IMR-90 (cell line): ENCODE data around the gene TEX2. TPM values are rescaled to one million over a fixed set of nuclear protein-coding genes. Genes with fewer than 3 reads are reported as not detected.
A peak's percentile ranks its signal among the peaks of the same experiment; 100 is the strongest.

Source experiments
- ATAC-seq: fragments of 200-7000 bp; cut with Tn5 transposase; 2 replicates; pipeline ENCODE4 v1.9.1; 2020; ENCODE audit warnings: low read depth, mild to moderate bottlenecking, moderate library complexity
- BruUV-seq: library from RNA; stranded (reverse); fragments of 400-500 nt; replicated peaks from 2 replicates; lab custom pipeline; 2021; lab: Mats Ljungman, UMichigan
- CTCF ChIA-PET: fragments of 300-600 bp; formaldehyde crosslinking; extraction: SDS; loops from one replicate; lab custom pipeline; 2021; ENCODE audit warnings: antibody characterized with exemption; lab: Yijun Ruan, JAX
- POLR2A ChIA-PET: fragments of 300-600 bp; sonication (Branson Sonifier 250); formaldehyde crosslinking; loops from one replicate; lab custom pipeline; 2022; ENCODE audit warnings: antibody characterized with exemption; ENCODE audit not compliant: unreplicated experiment; lab: Charles Lee
- DNase-seq: peaks from one replicate; pipeline ENCODE4 v3.0.0; 2013
- H2AFZ ChIP-seq: replicated peaks from 2 replicates; pipeline ENCODE3; 2013; ENCODE audit warnings: low read length, mild to moderate bottlenecking; ENCODE audit not compliant: poor library complexity
- H2AK5ac ChIP-seq: 2 replicates; pipeline ENCODE4 v1.6.1; 2013; ENCODE audit warnings: low read depth, low read length, inconsistent platforms
- H2AK9ac ChIP-seq: replicated peaks from 2 replicates; pipeline ENCODE3; 2013; ENCODE audit warnings: mild to moderate bottlenecking, low read depth, low read length, moderate library complexity; ENCODE audit not compliant: poor library complexity
- H2BK120ac ChIP-seq: 2 replicates; pipeline ENCODE4 v1.6.1; 2013; ENCODE audit warnings: low read depth, low read length, inconsistent platforms
- H2BK15ac ChIP-seq: 3 replicates; pipeline ENCODE4 v1.6.1; 2013; ENCODE audit warnings: low read depth, low read length, inconsistent platforms
- H2BK20ac ChIP-seq: 2 replicates; pipeline ENCODE4 v1.6.1; 2013; ENCODE audit warnings: low read depth, mild to moderate bottlenecking, inconsistent platforms, low read length, moderate library complexity
- H2BK5ac ChIP-seq: 2 replicates; pipeline ENCODE4 v1.6.1; 2013; ENCODE audit warnings: mild to moderate bottlenecking, low read depth, low read length, inconsistent platforms; ENCODE audit not compliant: poor library complexity, severe bottlenecking
- H3K14ac ChIP-seq: replicated peaks from 2 replicates; pipeline ENCODE4 v1.6.1; 2013; ENCODE audit warnings: low read depth, low read length, inconsistent platforms
- H3K18ac ChIP-seq: 2 replicates; pipeline ENCODE4 v1.6.1; 2013; ENCODE audit warnings: low read depth, low read length, control low read depth
- H3K23ac ChIP-seq: 2 replicates; pipeline ENCODE4 v1.6.1; 2013; ENCODE audit warnings: low read depth, low read length, inconsistent platforms
- H3K27ac ChIP-seq: 2 replicates; pipeline ENCODE4 v1.5.1; 2013; ENCODE audit warnings: mild to moderate bottlenecking, control low read depth, low read length; ENCODE audit not compliant: insufficient read depth
- H3K27me3 ChIP-seq: 2 replicates; pipeline ENCODE4 v1.6.1; 2013; ENCODE audit warnings: low read length; ENCODE audit not compliant: control insufficient read depth, insufficient read depth
- H3K36me3 ChIP-seq: 2 replicates; pipeline ENCODE4 v1.6.1; 2013; ENCODE audit warnings: low read length, mixed read lengths; ENCODE audit not compliant: control insufficient read depth, insufficient read depth
- H3K4ac ChIP-seq: 2 replicates; pipeline ENCODE4 v1.6.1; 2013; ENCODE audit warnings: low read depth, low read length, inconsistent platforms
- H3K4me1 ChIP-seq: 2 replicates; pipeline ENCODE4 v1.6.1; 2013; ENCODE audit warnings: low read length, mixed read lengths; ENCODE audit not compliant: control insufficient read depth, insufficient read depth
- H3K4me2 ChIP-seq: 2 replicates; pipeline ENCODE4 v1.6.1; 2013; ENCODE audit warnings: low read depth, mild to moderate bottlenecking, control low read depth, low read length, moderate library complexity
- H3K4me3 ChIP-seq: 2 replicates; pipeline ENCODE4 v1.5.1; 2013; ENCODE audit warnings: low read depth, mild to moderate bottlenecking, control low read depth, low read length, moderate library complexity; ENCODE audit not compliant: insufficient read depth
- H3K56ac ChIP-seq: 2 replicates; pipeline ENCODE4 v1.6.1; 2013; ENCODE audit warnings: low read length, inconsistent platforms; ENCODE audit not compliant: insufficient read depth; ENCODE audit errors: extremely low read depth
- H3K79me1 ChIP-seq, 2 experiments: 2 replicates each; pipeline ENCODE4 v1.6.1; 2013; ENCODE audit warnings: low read length in 2 of 2, inconsistent platforms in 1 of 2, low read depth in 1 of 2
- H3K9ac ChIP-seq: 2 replicates; pipeline ENCODE4 v1.6.1; 2013; ENCODE audit warnings: low read depth, low read length, control low read depth
- H3K9me1 ChIP-seq: 2 replicates; pipeline ENCODE4 v1.6.1; 2013; ENCODE audit warnings: low read length, inconsistent platforms; ENCODE audit not compliant: insufficient read depth
- H3K9me3 ChIP-seq: 2 replicates; pipeline ENCODE4 v1.6.1; 2013; ENCODE audit warnings: low read length; ENCODE audit not compliant: control insufficient read depth, insufficient read depth
- H4K20me1 ChIP-seq: 2 replicates; pipeline ENCODE4 v1.6.1; 2013; ENCODE audit warnings: low read length, inconsistent platforms; ENCODE audit not compliant: insufficient read depth
- H4K5ac ChIP-seq: 2 replicates; pipeline ENCODE4 v1.6.1; 2013; ENCODE audit warnings: mild to moderate bottlenecking, low read depth, low read length, control low read depth
- H4K8ac ChIP-seq, 2 experiments: 2 replicates each; pipeline ENCODE4 v1.6.1; 2013; ENCODE audit warnings: low read depth in 2 of 2, low read length in 2 of 2, control low read depth in 1 of 2, inconsistent platforms in 1 of 2
- H4K91ac ChIP-seq: 2 replicates; pipeline ENCODE4 v1.6.1; 2013; ENCODE audit warnings: low read depth, low read length, inconsistent platforms; ENCODE audit not compliant: insufficient read depth
- CHD1 ChIP-seq: IDR thresholded peaks from 2 replicates; pipeline ENCODE4 v1.6.1; 2012; ENCODE audit warnings: low read depth, low read length, improper control_type of control experiment
- CTCF ChIP-seq: conservative IDR thresholded peaks from 2 replicates; pipeline ENCODE4 v1.5.1; 2012; ENCODE audit warnings: mild to moderate bottlenecking, low read depth, low read length, improper control_type of control experiment
- MXI1 ChIP-seq: IDR thresholded peaks from 2 replicates; pipeline ENCODE4 v1.6.1; 2012; ENCODE audit warnings: low read depth, mild to moderate bottlenecking, low read length, moderate library complexity, borderline replicate concordance
- RAD21 ChIP-seq: IDR thresholded peaks from 2 replicates; pipeline ENCODE4 v1.6.1; 2012; ENCODE audit warnings: low read length, improper control_type of control experiment
- WGBS, 2 experiments: methylation state at CpG; one replicate each; pipeline versions ENCODE4 v1.1.5 to v1.1.7; 2013; ENCODE audit warnings: missing lambda C conversion rate in 2 of 2; ENCODE audit not compliant: insufficient read length in 1 of 2; ENCODE audit errors: extremely low coverage in 2 of 2; 5-methylcytosine and 5-hydroxymethylcytosine counted together
- dilution Hi-C: fragments of 300-500 bp; cut with HindIII; formaldehyde crosslinking; loops from one replicate; pipeline ENCODE4 v1.14.3; 2018; ENCODE audit warnings: low sequenced_read_pairs; ENCODE audit not compliant: unreplicated experiment
- in situ Hi-C: fragments of 300-500 bp; cut with MboI; formaldehyde crosslinking; loops from 3 replicates; pipeline ENCODE4 v1.14.3; 2019; ENCODE audit warnings: low sequenced_read_pairs, inconsistent platforms, mixed read lengths
- intact Hi-C: fragments of 100-400 bp; cut with micrococcal nuclease; formaldehyde crosslinking; loops from 2 replicates; pipeline ENCODE4 v1.10.0; 2022
- polyA plus RNA-seq, 3 experiments: library from polyadenylated mRNA; depleted of rRNA; stranded (reverse); fragments of >200 nt; gene quantifications; 2 replicates each; pipeline ENCODE4 v1.2.3, GENCODE V29; 2012; ENCODE audit warnings: low replicate concordance in 1 of 3
- total RNA-seq: library from RNA; depleted of rRNA; stranded (reverse); fragments of >200 nt; gene quantifications from 2 replicates; pipeline ENCODE4 v1.2.3, GENCODE V29; 2012

The TEX2 gene
- total and polyA plus RNA-seq, 2 of the 4 experiments (the other 2 are of a cell fraction): 18.2 to 21.9 TPM

- Histone ChIP-seq H2AK9ac (no peak overlapping the region), H2AK5ac (no peak overlapping the region), H3K79me1 (no peaks in the 10 kb centered on the region), H2BK20ac (no peak overlapping the region), H3K9me1 (no peaks in the 10 kb centered on the region), H3K23ac (no peak overlapping the region), H2AFZ (no peak overlapping the region), H3K36me3 (no peaks in the 10 kb centered on the region), H2BK120ac (no peak overlapping the region), H3K4me3 (no peak overlapping the region), H3K9me3 (peaks cover 10% of the 10 kb centered on the region), H4K20me1 (no peaks in the 10 kb centered on the region), H3K9ac (no peak overlapping the region), H3K4ac (no peak overlapping the region), H3K4me1 (peaks cover 1% of the 10 kb centered on the region), H4K91ac (no peak overlapping the region), H2BK15ac (no peak overlapping the region), H3K14ac (no peak overlapping the region), H3K56ac (no peak overlapping the region), H3K18ac (no peak overlapping the region), H3K27me3 (peaks cover 23% of the 10 kb centered on the region), H2BK5ac (no peak overlapping the region), H3K4me2 (no peak overlapping the region), H4K8ac (no peak overlapping the region), H4K5ac (no peak overlapping the region), H3K27ac (no peak overlapping the region)
- ChIA-PET CTCF (interaction anchor here (1.1 kb wide), 1 partner anchor 28 kb away, joined by 3 read pairs; the partner anchor contains the start of gene TEX2), POLR2A (no interaction called here)
- 80% methylated on average over 1 of the region's 9 CpGs; no CpG with 5 or more reads in 1 of the 2 experiments for WGBS, 2 experiments
- DNase-seq (no peak), ATAC-seq (no peak)
- in situ Hi-C loops: no loop called here
- intact Hi-C loops: no loop called here
- TF ChIP-seq CTCF (peak; percentile 30), CHD1 (no peak), RAD21 (0 out of 2 replicates have a peak, but pooled peaks have one; percentile 2), MXI1 (no peak)
- BruUV-seq: no TSS peak
- dilution Hi-C loops: no loop called here
Measured at GRCh38 chr17:64291268-64291851, 28.3 kb upstream of the TEX2 start.
